HG03064 (cell line): ENCODE results near the gene HAPLN1.
"Not testable (repeated sequence)": the region's sequence is repeated elsewhere in the genome, so short reads cannot be mapped to it uniquely, and the experiment has no call there.

Experiments used
- ATAC-seq: cut with Tn5 transposase; IDR thresholded peaks from one replicate; pipeline ENCODE4 v1.9.1; 2021; ENCODE audit warnings: low read depth; ENCODE audit not compliant: unreplicated experiment

HAPLN1 gene

GRCh38 chr5:83720836-83721537 lies at the start of gene HAPLN1:
Gene HAPLN1 (minus strand): TSS chr5:83720855. CDS start chr5:83673523, 47,332 bp downstream.
- no peak for ATAC-seq

- ATAC-seq: no peak
Observed at GRCh38 chr5:83767409-83767992, 46.8 kb upstream of the HAPLN1 start.

- no peak for ATAC-seq
Observed at GRCh38 chr5:83764101-83764500, 43.4 kb upstream of the HAPLN1 start.

GRCh38 chr5:83760579-83760978 lies 39.9 kb upstream of the HAPLN1 start:
- no peak for ATAC-seq

GRCh38 chr5:83752700-83753099 lies 32.0 kb upstream of the HAPLN1 start:
- ATAC-seq: no peak

- no peak for ATAC-seq
Observed at GRCh38 chr5:83751201-83751600, 30.5 kb upstream of the HAPLN1 start.

GRCh38 chr5:83750749-83751148 lies 30.1 kb upstream of the HAPLN1 start:
- no peak for ATAC-seq

- ATAC-seq: no peak
Observed at GRCh38 chr5:83745816-83746215, 25.2 kb upstream of the HAPLN1 start.

- no peak for ATAC-seq
Observed at GRCh38 chr5:83744821-83745220, 24.2 kb upstream of the HAPLN1 start.

- no peak for ATAC-seq
Observed at GRCh38 chr5:83742089-83742488, 21.4 kb upstream of the HAPLN1 start.

- no peak for ATAC-seq
Observed at GRCh38 chr5:83741571-83741970, 20.9 kb upstream of the HAPLN1 start.

GRCh38 chr5:83740741-83741140 lies 20.1 kb upstream of the HAPLN1 start:
- no peak for ATAC-seq

GRCh38 chr5:83736169-83736568 lies 15.5 kb upstream of the HAPLN1 start:
- ATAC-seq: not testable (repeated sequence)

GRCh38 chr5:83735058-83735457 lies 14.4 kb upstream of the HAPLN1 start:
- not testable (repeated sequence) for ATAC-seq

- no peak for ATAC-seq
Observed at GRCh38 chr5:83731638-83732037, 11.0 kb upstream of the HAPLN1 start.

GRCh38 chr5:83729362-83729761 lies 8.7 kb upstream of the HAPLN1 start:
- no peak for ATAC-seq

- ATAC-seq: no peak
Observed at GRCh38 chr5:83726912-83727311, 6.3 kb upstream of the HAPLN1 start.

- no peak for ATAC-seq
Observed at GRCh38 chr5:83724935-83725334, 4.3 kb upstream of the HAPLN1 start.

GRCh38 chr5:83724001-83724400 lies 3.3 kb upstream of the HAPLN1 start:
- no peak for ATAC-seq

GRCh38 chr5:83723031-83723430 lies 2.4 kb upstream of the HAPLN1 start:
- no peak for ATAC-seq

- ATAC-seq: no peak
Observed at GRCh38 chr5:83721953-83722901, 1.6 kb upstream of the HAPLN1 start.
